ENCODE results near the gene SGCE. TPM values are rescaled to one million over a fixed set of nuclear protein-coding genes. Genes with fewer than 3 reads are reported as not detected.

Gene SGCE
- total and polyA plus RNA-seq, 3 experiments from 2014 or later, result 0.70 to 2.2 (median 0.82) TPM

DNA sequence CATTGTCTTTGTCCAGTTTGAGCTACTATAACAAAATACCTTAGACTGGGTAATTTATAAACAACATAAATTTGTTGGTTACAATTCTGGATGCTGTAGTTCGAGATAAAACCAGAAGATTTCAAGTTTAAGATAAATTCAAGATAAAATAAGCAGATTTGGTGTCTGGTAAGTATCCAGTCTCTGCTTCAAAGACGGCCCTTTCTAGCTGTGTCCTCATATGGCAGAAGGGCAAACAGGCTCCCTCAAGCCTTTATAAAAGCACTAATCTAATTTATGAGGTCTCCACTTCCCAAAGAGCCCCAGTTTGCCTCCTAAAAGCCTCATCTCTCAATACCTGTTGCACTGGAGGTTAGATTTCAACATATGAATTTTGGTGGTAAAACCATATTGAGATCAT is 31.1 kb upstream of the SGCE start:
- H3K27me3 Mint-ChIP-seq, result peaks cover 5 to 9% of the 10 kb centered on the region in 2 donors
- Histone ChIP-seq H3K4me1 (ENCODE audit: insufficient read depth, low read length) (no peaks in the 10 kb centered on the region), H3K36me3 (ENCODE audit: insufficient read depth, low read length) (no peaks in the 10 kb centered on the region), H3K4me3 (ENCODE audit: low read length) (no peak overlapping the region), H3K27me3 (ENCODE audit: insufficient read depth, low read length, poor library complexity, severe bottlenecking) (no peaks in the 10 kb centered on the region), H3K27ac (ENCODE audit: low read depth, low read length) (no peak overlapping the region), H3K9me3 (ENCODE audit: low read length) (no peaks in the 10 kb centered on the region)
- POLR2A ChIA-PET, result no interaction called here
- H3K9me3 Mint-ChIP-seq, result peaks cover 0 to 2% (median 0%) of the 10 kb centered on the region in 5 donors
- no peak overlapping the region for H3K27ac Mint-ChIP-seq
- no peaks in the 10 kb centered on the region for H3K4me1 Mint-ChIP-seq
- H3K4me3 Mint-ChIP-seq, result no peak overlapping the region
- no peak for DNase-seq
- CTCF ChIA-PET, result no interaction called here
- peaks cover 0 to 2% (median 0%) of the 10 kb centered on the region in 3 donors for H3K36me3 Mint-ChIP-seq

DNA sequence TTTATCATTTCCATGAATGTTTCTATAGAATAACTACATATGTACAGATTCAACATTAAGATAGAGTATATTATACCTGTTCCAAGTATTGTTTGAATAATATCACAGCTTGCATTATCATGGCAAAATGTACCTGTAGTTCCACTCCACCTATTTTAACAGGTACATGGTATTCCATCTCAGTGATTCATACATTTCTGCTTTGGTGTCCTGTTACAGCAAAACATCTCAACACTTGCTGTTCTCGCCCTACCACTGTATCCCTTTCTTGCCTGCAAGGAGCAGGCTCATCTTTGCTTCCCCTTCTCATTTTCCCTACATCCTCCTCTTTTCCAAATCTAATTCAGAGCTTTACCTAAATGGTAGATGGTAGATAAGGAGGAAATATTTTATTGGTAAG is 27.1 kb upstream of the SGCE start:
- ChIA-PET POLR2A (no interaction called here), CTCF (no interaction called here)
- no peak for DNase-seq
- H3K9me3 ChIP-seq (ENCODE audit: low read length), result no peaks in the 10 kb centered on the region
- no peaks in the 10 kb centered on the region for H3K27me3 ChIP-seq (ENCODE audit: insufficient read depth, low read length, poor library complexity, severe bottlenecking)
- Mint-ChIP-seq H3K4me3 (no peak overlapping the region), H3K4me1 (no peaks in the 10 kb centered on the region), H3K27me3 (peaks cover 8% of the 10 kb centered on the region in 2 donors), H3K27ac (no peak overlapping the region), H3K36me3 (peaks cover 0 to 2% (median 0%) of the 10 kb centered on the region in 3 donors), H3K9me3 (peaks cover 0 to 2% (median 0%) of the 10 kb centered on the region in 5 donors)
- H3K4me3 ChIP-seq (ENCODE audit: low read length), result no peak overlapping the region
- H3K36me3 ChIP-seq (ENCODE audit: insufficient read depth, low read length), result no peaks in the 10 kb centered on the region
- no peaks in the 10 kb centered on the region for H3K4me1 ChIP-seq (ENCODE audit: insufficient read depth, low read length)
- H3K27ac ChIP-seq (ENCODE audit: low read depth, low read length), result no peak overlapping the region

DNA sequence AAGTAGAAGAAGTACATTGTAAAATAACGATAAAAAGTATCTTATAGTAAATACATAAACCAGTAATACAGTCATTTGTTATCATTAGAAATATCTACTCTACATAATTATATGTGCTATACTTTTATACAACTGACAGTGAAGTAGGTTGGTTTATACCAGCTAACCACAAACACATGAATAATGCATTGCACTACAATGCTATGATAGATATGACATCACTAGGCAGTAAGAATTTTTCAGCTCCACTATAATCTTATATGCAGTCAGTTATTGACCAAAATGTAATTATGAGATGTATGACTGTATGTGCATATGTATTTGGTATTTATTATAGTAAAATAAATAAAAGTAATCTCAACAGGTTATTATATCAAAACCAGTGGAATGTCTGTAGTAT is 23.4 kb upstream of the SGCE start:
- Mint-ChIP-seq H3K9me3 (no peaks in the 10 kb centered on the region), H3K4me3 (no peak overlapping the region), H3K27ac (no peak overlapping the region), H3K27me3 (peaks cover 2 to 12% of the 10 kb centered on the region in 2 donors), H3K4me1 (no peaks in the 10 kb centered on the region), H3K36me3 (peaks cover 0 to 2% (median 0%) of the 10 kb centered on the region in 3 donors)
- ChIA-PET CTCF (interaction anchor here (1.5 kb wide), 1 partner anchor 8 kb away, joined by 3 read pairs; no protein-coding TSS in a partner anchor), POLR2A (no interaction called here)
- Histone ChIP-seq H3K27me3 (ENCODE audit: insufficient read depth, low read length, poor library complexity, severe bottlenecking) (no peaks in the 10 kb centered on the region), H3K27ac (ENCODE audit: low read depth, low read length) (no peak overlapping the region), H3K36me3 (ENCODE audit: insufficient read depth, low read length) (no peaks in the 10 kb centered on the region), H3K4me1 (ENCODE audit: insufficient read depth, low read length) (no peaks in the 10 kb centered on the region), H3K4me3 (ENCODE audit: low read length) (no peak overlapping the region), H3K9me3 (ENCODE audit: low read length) (no peaks in the 10 kb centered on the region)
- DNase-seq, result no peak

DNA sequence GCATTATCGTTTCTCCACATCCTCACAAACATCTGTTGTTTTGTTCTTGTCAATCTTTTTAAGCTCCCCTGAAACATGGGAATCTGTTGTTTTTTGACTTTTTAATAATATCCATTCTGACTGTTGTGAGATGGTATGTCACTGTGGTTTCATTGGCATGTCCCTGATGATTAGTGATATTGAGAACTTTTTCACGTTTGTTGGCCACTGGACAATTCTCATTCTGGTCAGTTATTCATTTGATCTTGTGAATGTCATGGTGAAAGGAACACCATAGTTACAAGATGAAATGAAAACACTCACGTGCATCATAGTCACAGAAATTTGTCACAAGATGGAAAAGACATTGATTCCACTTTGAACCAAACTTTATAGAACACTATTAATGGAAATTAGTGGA is 20.5 kb upstream of the SGCE start:
- Histone ChIP-seq H3K9me3 (ENCODE audit: low read length) (no peaks in the 10 kb centered on the region), H3K36me3 (ENCODE audit: insufficient read depth, low read length) (no peaks in the 10 kb centered on the region), H3K4me3 (ENCODE audit: low read length) (no peak overlapping the region), H3K27ac (ENCODE audit: low read depth, low read length) (no peak overlapping the region), H3K4me1 (ENCODE audit: insufficient read depth, low read length) (no peaks in the 10 kb centered on the region), H3K27me3 (ENCODE audit: insufficient read depth, low read length, poor library complexity, severe bottlenecking) (no peaks in the 10 kb centered on the region)
- ChIA-PET CTCF (no interaction called here), POLR2A (no interaction called here)
- Mint-ChIP-seq H3K4me1 (no peaks in the 10 kb centered on the region), H3K36me3 (no peaks in the 10 kb centered on the region), H3K27me3 (peaks cover 0 to 9% of the 10 kb centered on the region in 2 donors), H3K9me3 (no peaks in the 10 kb centered on the region), H3K27ac (no peak overlapping the region), H3K4me3 (no peak overlapping the region)
- no peak for DNase-seq

DNA sequence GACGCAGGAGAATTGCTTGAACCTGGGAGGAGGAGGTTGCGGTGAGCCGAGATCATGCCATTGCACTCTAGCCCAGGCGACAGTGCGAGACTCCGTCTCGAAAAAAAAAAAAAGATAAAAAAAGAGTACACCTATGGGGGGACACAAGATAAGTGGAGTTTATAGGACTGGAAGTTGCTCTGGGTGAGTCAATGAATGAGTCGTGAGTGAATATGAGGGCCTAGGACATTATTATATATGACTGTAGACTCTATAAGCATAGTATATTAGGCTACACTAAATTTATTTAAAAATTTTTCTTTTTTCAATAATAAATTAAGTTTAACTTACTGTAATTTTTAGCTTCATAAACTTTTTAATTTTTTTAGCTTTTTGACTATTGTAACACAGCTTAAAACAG is 19.4 kb upstream of the SGCE start:
- peaks cover 0 to 14% of the 10 kb centered on the region in 2 donors for H3K27me3 Mint-ChIP-seq
- Histone ChIP-seq H3K27me3 (ENCODE audit: insufficient read depth, low read length, poor library complexity, severe bottlenecking) (no peaks in the 10 kb centered on the region), H3K36me3 (ENCODE audit: insufficient read depth, low read length) (no peaks in the 10 kb centered on the region), H3K4me3 (ENCODE audit: low read length) (no peak overlapping the region), H3K27ac (ENCODE audit: low read depth, low read length) (no peak overlapping the region), H3K9me3 (ENCODE audit: low read length) (no peaks in the 10 kb centered on the region), H3K4me1 (ENCODE audit: insufficient read depth, low read length) (no peaks in the 10 kb centered on the region)
- no peaks in the 10 kb centered on the region for H3K4me1 Mint-ChIP-seq
- H3K9me3 Mint-ChIP-seq, result no peaks in the 10 kb centered on the region
- DNase-seq, result no peak
- no peak overlapping the region for H3K27ac Mint-ChIP-seq
- H3K4me3 Mint-ChIP-seq, result no peak overlapping the region
- H3K36me3 Mint-ChIP-seq, result no peaks in the 10 kb centered on the region
- ChIA-PET POLR2A (no interaction called here), CTCF (no interaction called here)

DNA sequence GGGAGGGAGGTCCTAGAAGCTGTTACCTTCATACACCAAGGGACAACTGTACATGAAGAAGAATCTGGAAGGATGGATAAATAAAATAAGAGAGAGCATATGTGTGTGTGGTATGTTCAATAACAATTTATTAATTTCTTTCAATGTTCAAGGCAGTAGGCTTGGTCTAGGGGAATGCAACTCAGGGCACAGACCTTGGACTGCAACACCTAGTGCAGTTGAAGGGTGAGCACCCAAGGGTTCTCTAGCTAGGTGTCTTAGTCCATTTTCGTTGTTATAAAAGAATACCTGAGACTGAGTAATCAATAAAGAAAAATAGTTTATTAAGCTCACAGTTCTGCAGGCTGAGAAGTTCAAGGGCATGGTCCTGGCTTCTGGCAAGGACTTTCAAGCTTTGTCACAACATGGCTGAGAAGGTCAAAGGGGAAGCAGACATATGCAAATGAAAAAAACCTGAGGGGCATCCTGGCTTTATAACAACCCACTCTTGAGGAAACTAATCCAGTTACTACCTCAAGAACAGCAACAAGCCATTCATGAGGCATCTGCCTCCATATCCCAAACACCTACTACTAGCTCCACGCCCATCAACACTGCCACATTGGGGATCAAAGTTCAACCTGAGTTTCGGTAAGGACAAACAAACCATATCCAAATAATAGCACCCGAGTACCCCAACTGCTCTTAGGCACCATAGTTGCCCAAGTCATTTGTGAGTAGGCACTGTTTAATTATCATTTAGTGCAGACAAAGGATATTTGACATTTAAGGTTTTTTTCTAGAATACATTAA is 15.7 kb upstream of the SGCE start:
- Histone ChIP-seq H3K27me3 (ENCODE audit: insufficient read depth, low read length, poor library complexity, severe bottlenecking) (no peaks in the 10 kb centered on the region), H3K9me3 (ENCODE audit: low read length) (no peaks in the 10 kb centered on the region), H3K4me3 (ENCODE audit: low read length) (no peak overlapping the region), H3K4me1 (ENCODE audit: insufficient read depth, low read length) (no peaks in the 10 kb centered on the region), H3K36me3 (ENCODE audit: insufficient read depth, low read length) (no peaks in the 10 kb centered on the region), H3K27ac (ENCODE audit: low read depth, low read length) (no peak overlapping the region)
- no peak overlapping the region for H3K27ac Mint-ChIP-seq
- H3K4me1 Mint-ChIP-seq, result peaks cover 0 to 7% (median 4%) of the 10 kb centered on the region in 3 donors
- H3K36me3 Mint-ChIP-seq, result no peaks in the 10 kb centered on the region
- ChIA-PET CTCF (interaction anchor here (1.2 kb wide), 1 partner anchor 8 kb away, joined by 3 read pairs; no protein-coding TSS in a partner anchor), POLR2A (no interaction called here)
- DNase-seq, result no peak
- no peak overlapping the region for H3K4me3 Mint-ChIP-seq
- H3K27me3 Mint-ChIP-seq, result peaks cover 1 to 17% of the 10 kb centered on the region in 2 donors
- H3K9me3 Mint-ChIP-seq, result no peaks in the 10 kb centered on the region

DNA sequence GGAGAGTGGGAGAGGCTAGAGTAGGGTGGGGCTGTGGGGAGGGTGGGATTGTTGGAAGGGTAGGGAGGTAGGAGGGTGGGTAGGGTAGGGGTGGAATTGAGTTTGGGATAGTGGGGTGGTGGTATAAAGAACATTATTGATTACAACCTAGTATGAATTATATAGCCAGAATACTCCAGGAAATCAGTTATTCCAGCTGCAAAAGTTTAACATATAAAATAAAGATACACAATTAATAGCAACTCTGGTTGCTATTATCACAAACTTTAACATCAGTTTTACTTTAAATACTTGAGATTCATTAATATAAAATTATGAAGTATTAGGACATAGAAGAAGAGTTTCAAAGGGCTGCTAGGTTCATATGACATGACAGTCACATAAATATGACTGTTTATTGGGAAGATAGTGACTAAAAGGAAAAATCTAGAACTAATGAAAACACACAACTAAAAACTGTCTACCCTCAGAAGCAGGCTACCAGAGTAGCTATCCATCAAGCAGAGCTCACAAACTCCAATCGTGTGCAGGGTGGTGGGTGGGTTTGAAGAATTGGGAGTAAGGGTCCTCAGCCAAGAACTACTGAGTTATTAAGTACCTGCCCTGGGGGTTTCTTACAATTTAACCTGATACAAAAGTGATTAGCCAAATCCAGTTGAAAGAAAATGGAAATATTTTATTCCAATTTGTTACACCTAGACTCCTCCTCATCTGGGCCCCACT is 14.0 kb upstream of the SGCE start:
- no peaks in the 10 kb centered on the region for H3K36me3 Mint-ChIP-seq

DNA sequence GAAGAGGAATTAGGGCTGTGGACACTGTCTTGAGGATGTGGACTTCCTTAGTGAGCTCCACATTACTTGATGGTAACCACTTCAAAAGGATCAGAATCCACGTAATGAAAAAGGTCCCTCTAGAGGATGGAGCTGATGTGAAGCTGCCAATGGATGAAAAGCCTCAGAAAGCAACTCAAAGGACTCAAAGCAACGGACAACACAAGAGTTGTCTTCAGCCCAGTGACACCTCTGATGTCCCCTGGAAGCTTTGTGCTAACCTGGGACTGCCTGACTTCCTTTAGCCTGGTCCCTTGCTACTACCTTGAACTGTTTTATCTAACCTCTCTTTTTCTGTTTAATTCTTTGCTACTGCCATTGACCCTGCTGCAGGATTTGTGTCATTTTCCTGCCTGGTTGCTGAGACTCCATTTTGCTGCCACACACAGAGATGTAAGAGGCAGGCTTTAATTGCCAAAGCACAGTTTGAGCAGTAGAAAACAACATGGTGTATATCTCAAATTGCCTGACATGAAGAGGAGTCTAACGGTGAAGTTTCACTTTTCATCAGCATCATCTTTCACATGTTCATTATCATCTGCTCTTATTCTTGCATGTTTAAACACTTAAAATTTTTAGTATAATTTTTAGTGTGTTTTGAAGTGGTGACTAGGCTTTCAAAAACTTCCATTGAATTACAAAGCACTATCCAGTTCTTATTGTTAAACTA is 11.1 kb upstream of the SGCE start:
- Mint-ChIP-seq H3K4me3 (no peak overlapping the region), H3K4me1 (peaks cover 0 to 7% (median 4%) of the 10 kb centered on the region in 3 donors), H3K9me3 (no peaks in the 10 kb centered on the region), H3K27me3 (peaks cover 1 to 26% of the 10 kb centered on the region in 2 donors), H3K36me3 (no peaks in the 10 kb centered on the region), H3K27ac (no peak overlapping the region)
- Histone ChIP-seq H3K4me3 (ENCODE audit: low read length) (no peak overlapping the region), H3K27me3 (ENCODE audit: insufficient read depth, low read length, poor library complexity, severe bottlenecking) (no peaks in the 10 kb centered on the region), H3K9me3 (ENCODE audit: low read length) (no peaks in the 10 kb centered on the region), H3K27ac (ENCODE audit: low read depth, low read length) (no peak overlapping the region), H3K4me1 (ENCODE audit: insufficient read depth, low read length) (no peaks in the 10 kb centered on the region), H3K36me3 (ENCODE audit: insufficient read depth, low read length) (no peaks in the 10 kb centered on the region)
- ChIA-PET CTCF (no interaction called here), POLR2A (no interaction called here)
- no peak for DNase-seq

More for the DNA sequence above, 14.0 kb upstream of the SGCE start:
- Histone ChIP-seq H3K27me3 (ENCODE audit: insufficient read depth, low read length, poor library complexity, severe bottlenecking) (no peaks in the 10 kb centered on the region), H3K36me3 (ENCODE audit: insufficient read depth, low read length) (no peaks in the 10 kb centered on the region), H3K4me3 (ENCODE audit: low read length) (no peak overlapping the region), H3K27ac (ENCODE audit: low read depth, low read length) (no peak overlapping the region), H3K4me1 (ENCODE audit: insufficient read depth, low read length) (no peaks in the 10 kb centered on the region), H3K9me3 (ENCODE audit: low read length) (no peaks in the 10 kb centered on the region)
- no peak overlapping the region for H3K27ac Mint-ChIP-seq
- H3K9me3 Mint-ChIP-seq, result no peaks in the 10 kb centered on the region
- peaks cover 1 to 26% of the 10 kb centered on the region in 2 donors for H3K27me3 Mint-ChIP-seq
- POLR2A ChIA-PET, result no interaction called here
- CTCF ChIA-PET, result no interaction called here
- H3K4me1 Mint-ChIP-seq, result peaks cover 0 to 7% (median 4%) of the 10 kb centered on the region in 3 donors
- DNase-seq, result no peak
- no peak overlapping the region for H3K4me3 Mint-ChIP-seq
